Tongue (tissue), 2 donors: Measurements from ENCODE around the gene CAPN9. TPM values are rescaled to one million over a fixed set of nuclear protein-coding genes. Genes with fewer than 3 reads are reported as not detected.
"Not testable (repeated sequence)": the region's sequence is repeated elsewhere in the genome, so short reads cannot be mapped to it uniquely, and the experiment has no call there.

ENCODE experiments used
- DNase-seq: peaks from one replicate; pipeline ENCODE4 v3.0.0-alpha.2; 2015
- total RNA-seq: library from RNA; depleted of rRNA; stranded (reverse); fragments of >200 nt; gene quantifications from one replicate; pipeline ENCODE4 v1.2.3, GENCODE V29; 2014

The CAPN9 gene
- total RNA-seq, 1 donor from 2014 or later, result 0.82 TPM

- peak; percentile 58 for DNase-seq
Measured at GRCh38 chr1:230826166-230826875, 79.1 kb downstream of the CAPN9 start.

GRCh38 chr1:230827081-230827681, 80.0 kb downstream of the CAPN9 start:
- DNase-seq, result peak; percentile 93

GRCh38 chr1:230827801-230828200, 80.6 kb downstream of the CAPN9 start:
- DNase-seq, result no peak

GRCh38 chr1:230828421-230828820, 81.2 kb downstream of the CAPN9 start:
- no peak for DNase-seq

GRCh38 chr1:230831771-230832170, 84.6 kb downstream of the CAPN9 start:
- DNase-seq, result peak; percentile 72

GRCh38 chr1:230832476-230832875, 85.3 kb downstream of the CAPN9 start:
- no peak for DNase-seq

GRCh38 chr1:230833511-230833910, 86.3 kb downstream of the CAPN9 start:
- no peak for DNase-seq

- no peak for DNase-seq
Measured at GRCh38 chr1:230834292-230834691, 87.1 kb downstream of the CAPN9 start.

- DNase-seq, result no peak
Measured at GRCh38 chr1:230836347-230836746, 89.2 kb downstream of the CAPN9 start.

GRCh38 chr1:230836793-230837192, 89.6 kb downstream of the CAPN9 start:
- no peak for DNase-seq

GRCh38 chr1:230839173-230839572, 92.0 kb downstream of the CAPN9 start:
- DNase-seq, result peak; percentile 67

- no peak for DNase-seq
Measured at GRCh38 chr1:230842801-230843200, 95.6 kb downstream of the CAPN9 start.

- no peak for DNase-seq
Measured at GRCh38 chr1:230843503-230844309, 96.5 kb downstream of the CAPN9 start.

GRCh38 chr1:230844561-230844960, 97.4 kb downstream of the CAPN9 start:
- no peak for DNase-seq

GRCh38 chr1:230845184-230845583, 98.0 kb downstream of the CAPN9 start:
- not testable (repeated sequence) for DNase-seq

- no peak for DNase-seq
Measured at GRCh38 chr1:230848235-230848634, 101.0 kb downstream of the CAPN9 start.

- DNase-seq, result peak; percentile 90
Measured at GRCh38 chr1:230849451-230850224, 102.5 kb downstream of the CAPN9 start.

GRCh38 chr1:230850547-230850946, 103.4 kb downstream of the CAPN9 start:
- no peak for DNase-seq

GRCh38 chr1:230851291-230851691, 104.1 kb downstream of the CAPN9 start:
- peak; percentile 58 for DNase-seq
